ENCODE data around the gene EED.

- TF ChIP-seq CTCF (IDR thresholded peaks at IDR 0.05; ENCODE audit: low read length) (no peak), EZH2 (IDR thresholded peaks at IDR 0.05; ENCODE audit: borderline replicate concordance, low read length) (no peak)
Observed at GRCh38 chr11:86198139-86198538, 46.4 kb upstream of the EED start.

Data from OCI-LY1 (cell line).